HEK293 (cell line): ENCODE results near the gene ABCE1.

Source experiments
- CTCF ChIA-PET: fragments of 350-600 bp; formaldehyde crosslinking; extraction: SDS; loops from one replicate; lab custom pipeline; 2021; ENCODE audit warnings: antibody characterized with exemption; lab: Yijun Ruan, JAX
- POLR2A ChIA-PET: fragments of 300-600 bp; formaldehyde crosslinking; extraction: SDS; loops from one replicate; lab custom pipeline; 2020; ENCODE audit warnings: antibody characterized with exemption, inconsistent platforms; lab: Yijun Ruan, JAX
- H3K27ac ChIP-seq: fragments of 200-500 bp; sonication (Bioruptor generic); 2 replicates; pipeline ENCODE4 v1.5.1; 2014; ENCODE audit warnings: low read depth, low read length, control low read depth, inconsistent platforms; ENCODE audit errors: extremely low read depth
- H3K36me3 ChIP-seq, 2 experiments: fragments of 200-500 bp in 1 of 2; sonication (Bioruptor generic) in 1 of 2; 1 replicate in 1 of 2; 2 replicates in 1 of 2; pipeline ENCODE4 v1.5.1; 2014 to 2017; ENCODE audit warnings: inconsistent platforms in 2 of 2, low read length in 2 of 2; ENCODE audit not compliant: control insufficient read depth in 2 of 2, insufficient read depth in 1 of 2
- H3K4me1 ChIP-seq: fragments of 200-500 bp; sonication (Bioruptor generic); 2 replicates; pipeline ENCODE4 v1.5.1; 2014; ENCODE audit warnings: mild to moderate bottlenecking, low read length, inconsistent platforms; ENCODE audit not compliant: control insufficient read depth, insufficient read depth
- H3K4me3 ChIP-seq: 2 replicates; pipeline ENCODE4 v1.5.1; 2011; ENCODE audit warnings: low read depth, mild to moderate bottlenecking, control low read depth, low read length, moderate library complexity
- H3K9me3 ChIP-seq: fragments of 200-500 bp; sonication (Bioruptor generic); 2 replicates; pipeline ENCODE4 v1.5.1; 2014; ENCODE audit warnings: low read depth, low read length, inconsistent platforms; ENCODE audit not compliant: control insufficient read depth, insufficient read depth
- GLIS1 ChIP-seq: fragments of 450-650 bp; formaldehyde crosslinking; IDR thresholded peaks from 2 replicates; pipeline ENCODE4 v1.5.1; 2016; ENCODE audit warnings: missing biosample characterization, missing genetic modification characterization
- SP3 ChIP-seq: fragments of 450-650 bp; formaldehyde crosslinking; IDR thresholded peaks from 2 replicates; pipeline ENCODE4 v1.5.1; 2016; ENCODE audit warnings: missing biosample characterization, missing genetic modification characterization
- TRIM28 ChIP-seq: IDR thresholded peaks from 2 replicates; pipeline ENCODE4 v1.6.1; 2011; ENCODE audit warnings: low read length, control low read depth, borderline replicate concordance
- ZBTB17 ChIP-seq: fragments of 450-650 bp; formaldehyde crosslinking; IDR thresholded peaks from 2 replicates; pipeline ENCODE4 v1.5.1; 2016; ENCODE audit warnings: missing biosample characterization, missing genetic modification characterization
- ZNF112 ChIP-seq: fragments of 450-650 bp; formaldehyde crosslinking; IDR thresholded peaks from 2 replicates; pipeline ENCODE4 v1.5.0; 2017; ENCODE audit warnings: missing biosample characterization, missing genetic modification characterization
- ZNF140 ChIP-seq: fragments of 450-650 bp; formaldehyde crosslinking; IDR thresholded peaks from 2 replicates; pipeline ENCODE4 v1.5.1; 2016; ENCODE audit warnings: missing biosample characterization, missing genetic modification characterization
- ZNF146 ChIP-seq: fragments of 450-650 bp; formaldehyde crosslinking; IDR thresholded peaks from 2 replicates; pipeline ENCODE4 v1.5.1; 2016; ENCODE audit warnings: missing biosample characterization, missing genetic modification characterization
- ZNF175 ChIP-seq: fragments of 450-650 bp; formaldehyde crosslinking; IDR thresholded peaks from 2 replicates; pipeline ENCODE4 v1.5.1; 2016; ENCODE audit warnings: missing biosample characterization, missing genetic modification characterization
- ZNF211 ChIP-seq: fragments of 450-650 bp; formaldehyde crosslinking; IDR thresholded peaks from 2 replicates; pipeline ENCODE4 v1.5.1; 2016; ENCODE audit warnings: low read depth, missing biosample characterization, missing genetic modification characterization
- ZNF248 ChIP-seq: fragments of 450-650 bp; formaldehyde crosslinking; IDR thresholded peaks from 2 replicates; pipeline ENCODE4 v1.5.1; 2017; ENCODE audit warnings: missing biosample characterization, missing genetic modification characterization
- ZNF341 ChIP-seq: fragments of 450-650 bp; formaldehyde crosslinking; IDR thresholded peaks from 2 replicates; pipeline ENCODE4; 2016; ENCODE audit warnings: low read depth, missing biosample characterization, missing genetic modification characterization
- ZNF350 ChIP-seq: fragments of 450-650 bp; formaldehyde crosslinking; IDR thresholded peaks from 2 replicates; pipeline ENCODE4 v1.5.0; 2017; ENCODE audit warnings: missing biosample characterization, mild to moderate bottlenecking, missing genetic modification characterization
- ZNF510 ChIP-seq: fragments of 450-650 bp; formaldehyde crosslinking; IDR thresholded peaks from 2 replicates; pipeline ENCODE4 v1.5.1; 2018; ENCODE audit warnings: mild to moderate bottlenecking, missing genetic modification characterization, missing biosample characterization; ENCODE audit not compliant: insufficient replicate concordance
- ZNF610 ChIP-seq: fragments of 450-650 bp; formaldehyde crosslinking; IDR thresholded peaks from 2 replicates; pipeline ENCODE4 v1.5.1; 2016; ENCODE audit warnings: missing biosample characterization, missing genetic modification characterization, borderline replicate concordance
- ZNF660 ChIP-seq: fragments of 450-650 bp; IDR thresholded peaks from 2 replicates; pipeline ENCODE4 v1.5.1; 2018; ENCODE audit warnings: missing biosample characterization, mild to moderate bottlenecking, missing genetic modification characterization
- ZNF707 ChIP-seq: fragments of 450-650 bp; formaldehyde crosslinking; IDR thresholded peaks from 2 replicates; pipeline ENCODE4 v1.5.1; 2016; ENCODE audit warnings: missing biosample characterization, missing genetic modification characterization
- ZNF792 ChIP-seq: fragments of 450-650 bp; formaldehyde crosslinking; IDR thresholded peaks from 2 replicates; pipeline ENCODE4 v1.5.1; 2016; ENCODE audit warnings: missing biosample characterization, missing genetic modification characterization
- ZXDB ChIP-seq: fragments of 450-650 bp; formaldehyde crosslinking; IDR thresholded peaks from 2 replicates; pipeline ENCODE4 v1.5.1; 2016; ENCODE audit warnings: missing biosample characterization, missing genetic modification characterization
- TF ChIP-seq, protein P1 (sequence below): fragments of 450-650 bp; IDR thresholded peaks from 2 replicates; pipeline ENCODE4 v1.5.1; 2018; ENCODE audit warnings: missing biosample characterization, missing genetic modification characterization
- TF ChIP-seq, protein P2 (sequence below): fragments of 450-650 bp; formaldehyde crosslinking; IDR thresholded peaks from 2 replicates; pipeline ENCODE4 v1.5.1; 2016; ENCODE audit warnings: missing biosample characterization, missing genetic modification characterization
- TF ChIP-seq, protein P3 (sequence below): fragments of 450-650 bp; formaldehyde crosslinking; IDR thresholded peaks from 2 replicates; pipeline ENCODE4 v1.5.1; 2016; ENCODE audit warnings: missing biosample characterization, missing genetic modification characterization, low read depth
- TF ChIP-seq, protein P4 (sequence below): fragments of 450-650 bp; formaldehyde crosslinking; IDR thresholded peaks from 2 replicates; pipeline ENCODE4 v1.5.0; 2017; ENCODE audit warnings: missing biosample characterization, missing genetic modification characterization, borderline replicate concordance
- TF ChIP-seq, protein P5 (sequence below): fragments of 450-650 bp; formaldehyde crosslinking; IDR thresholded peaks from 2 replicates; pipeline ENCODE4 v1.5.1; 2016; ENCODE audit warnings: missing biosample characterization, missing genetic modification characterization

ABCE1 gene

DNA sequence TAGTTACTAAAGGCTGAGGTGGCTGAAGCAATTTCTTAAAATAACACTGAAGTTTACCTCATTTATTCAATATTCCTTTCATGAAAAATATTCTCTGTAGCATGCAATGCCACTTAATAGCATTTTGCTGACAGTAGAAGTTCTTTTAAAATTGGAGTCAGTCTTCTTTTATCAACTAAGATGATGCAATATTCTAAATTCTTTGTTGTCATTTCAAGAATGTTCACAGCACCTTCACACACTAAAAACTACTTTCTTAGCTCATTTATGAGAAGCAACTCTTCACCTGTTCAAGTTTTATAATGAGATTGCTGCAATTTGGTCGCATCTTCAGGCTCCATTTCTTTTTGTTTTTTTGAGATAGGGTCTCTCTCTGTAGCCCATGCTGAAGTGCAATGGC is 48.9 kb upstream of the ABCE1 start:
- ChIA-PET CTCF (no interaction called here), POLR2A (no interaction called here)
- H3K4me1 ChIP-seq: no peaks in the 10 kb centered on the region
- H3K9me3 ChIP-seq: no peaks in the 10 kb centered on the region
- TF ChIP-seq GLIS1 (tag by site-specific recombination) (no peak), SP3 (no peak), ZNF146 (no peak), ZNF660 (tag by site-specific recombination) (no peak), ZNF175 (no peak), ZNF707 (tag by site-specific recombination) (no peak), ZNF248 (no peak), ZNF350 (tag by site-specific recombination) (no peak)
- TF ChIP-seq, protein P1, sequence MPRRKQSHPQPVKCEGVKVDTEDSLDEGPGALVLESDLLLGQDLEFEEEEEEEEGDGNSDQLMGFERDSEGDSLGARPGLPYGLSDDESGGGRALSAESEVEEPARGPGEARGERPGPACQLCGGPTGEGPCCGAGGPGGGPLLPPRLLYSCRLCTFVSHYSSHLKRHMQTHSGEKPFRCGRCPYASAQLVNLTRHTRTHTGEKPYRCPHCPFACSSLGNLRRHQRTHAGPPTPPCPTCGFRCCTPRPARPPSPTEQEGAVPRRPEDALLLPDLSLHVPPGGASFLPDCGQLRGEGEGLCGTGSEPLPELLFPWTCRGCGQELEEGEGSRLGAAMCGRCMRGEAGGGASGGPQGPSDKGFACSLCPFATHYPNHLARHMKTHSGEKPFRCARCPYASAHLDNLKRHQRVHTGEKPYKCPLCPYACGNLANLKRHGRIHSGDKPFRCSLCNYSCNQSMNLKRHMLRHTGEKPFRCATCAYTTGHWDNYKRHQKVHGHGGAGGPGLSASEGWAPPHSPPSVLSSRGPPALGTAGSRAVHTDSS (tag by site-specific recombination): no peak
- no peak overlapping the region for H3K4me3 ChIP-seq
- H3K27ac ChIP-seq: no peak overlapping the region
- H3K36me3 ChIP-seq: peaks cover 0 to 7% of the 10 kb centered on the region in 2 experiments; a peak in 1 of 3 replicates

DNA sequence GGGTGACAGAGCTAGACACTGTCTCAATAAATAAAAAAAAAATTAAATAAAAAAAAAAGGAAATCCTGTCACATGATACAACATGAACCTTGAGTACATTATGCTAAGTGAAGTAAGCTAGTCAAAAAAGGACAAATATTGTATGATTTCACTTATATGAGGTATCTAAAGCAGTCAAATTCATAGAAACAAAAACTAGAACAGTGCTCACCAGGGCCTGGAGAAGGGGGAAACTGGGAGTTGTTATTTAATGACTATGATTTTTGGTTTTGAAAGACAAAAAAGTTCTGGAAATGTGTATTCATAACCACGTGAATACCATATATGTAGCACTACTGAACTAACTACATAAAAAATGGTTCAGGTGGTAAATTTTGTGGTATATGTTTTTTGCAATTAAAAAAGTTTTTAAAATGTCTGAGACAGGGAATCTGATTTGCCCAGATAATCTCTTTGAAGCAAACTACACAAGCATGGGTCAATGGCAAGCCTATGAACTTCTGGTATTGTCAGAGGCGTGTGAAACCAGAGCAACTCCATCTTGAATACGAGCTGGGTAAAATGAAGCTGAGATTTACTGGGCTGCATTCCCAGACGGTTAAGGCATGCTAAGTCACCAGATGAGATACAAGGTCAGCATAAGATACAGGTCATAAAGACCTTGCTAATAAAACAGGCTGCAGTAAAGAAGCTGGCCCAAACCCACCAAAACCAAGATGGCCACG is 42.4 kb upstream of the ABCE1 start:
- TF ChIP-seq ZNF140 (tag by site-specific recombination): no peak
- TF ChIP-seq ZNF610: no peak
- TF ChIP-seq ZNF341 (tag by site-specific recombination): no peak
- H3K4me1 ChIP-seq: no peaks in the 10 kb centered on the region
- H3K9me3 ChIP-seq: no peaks in the 10 kb centered on the region
- no peak overlapping the region for H3K4me3 ChIP-seq
- peaks cover 0 to 3% of the 10 kb centered on the region in 2 experiments; a peak in 1 of 3 replicates for H3K36me3 ChIP-seq
- ChIA-PET POLR2A (no interaction called here), CTCF (no interaction called here)
- no peak overlapping the region for H3K27ac ChIP-seq

DNA sequence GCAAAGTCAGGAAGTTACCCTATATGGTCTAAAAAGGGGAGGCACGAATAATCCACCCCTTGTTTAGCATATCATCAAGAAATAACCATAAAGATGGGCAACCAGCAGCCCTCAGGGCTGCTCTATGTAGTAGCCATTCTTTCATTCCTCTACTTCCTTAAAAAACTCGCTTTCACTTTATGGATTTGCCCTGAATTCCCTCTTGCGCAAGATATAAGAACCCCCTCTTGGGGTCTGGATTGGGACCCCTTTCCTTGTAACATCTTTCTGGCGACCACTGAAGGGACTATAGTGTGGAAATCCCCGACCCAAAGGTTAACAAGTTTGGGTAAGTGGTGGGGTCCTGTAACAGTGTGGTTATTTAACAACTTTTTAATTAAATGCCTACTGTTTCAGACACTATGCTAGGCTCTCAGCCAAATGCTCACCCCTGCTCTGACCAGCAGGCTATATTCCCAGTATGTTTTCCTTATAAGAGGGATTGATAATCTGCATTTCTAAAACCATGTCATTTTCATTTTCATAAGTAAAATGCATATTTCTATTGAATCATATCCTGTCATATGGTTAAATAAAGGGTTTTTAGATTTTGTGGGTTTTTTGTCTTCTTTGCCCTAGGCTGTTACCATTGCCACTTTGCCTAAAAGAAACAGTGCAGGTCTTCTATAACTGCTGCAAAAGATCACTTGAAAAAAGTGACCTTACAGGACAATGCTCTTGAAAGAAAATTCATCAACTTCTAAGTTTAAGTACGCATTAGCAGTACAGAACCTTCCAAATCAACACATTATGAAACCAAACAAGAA is 41.6 kb upstream of the ABCE1 start:
- Histone ChIP-seq H3K4me3 (no peak overlapping the region), H3K9me3 (no peaks in the 10 kb centered on the region)
- POLR2A ChIA-PET: no interaction called here
- TF ChIP-seq ZNF211 (tag by site-specific recombination): no peak
- TF ChIP-seq ZXDB (tag by site-specific recombination): no peak
- TF ChIP-seq, protein P2, sequence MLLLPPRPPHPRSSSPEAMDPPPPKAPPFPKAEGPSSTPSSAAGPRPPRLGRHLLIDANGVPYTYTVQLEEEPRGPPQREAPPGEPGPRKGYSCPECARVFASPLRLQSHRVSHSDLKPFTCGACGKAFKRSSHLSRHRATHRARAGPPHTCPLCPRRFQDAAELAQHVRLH: no peak
- TF ChIP-seq TRIM28: no peak
- TF ChIP-seq ZNF792: no peak
- TF ChIP-seq ZBTB17 (tag by site-specific recombination): no peak
- TF ChIP-seq ZNF112 (tag by site-specific recombination): no peak
- TF ChIP-seq, protein P3, sequence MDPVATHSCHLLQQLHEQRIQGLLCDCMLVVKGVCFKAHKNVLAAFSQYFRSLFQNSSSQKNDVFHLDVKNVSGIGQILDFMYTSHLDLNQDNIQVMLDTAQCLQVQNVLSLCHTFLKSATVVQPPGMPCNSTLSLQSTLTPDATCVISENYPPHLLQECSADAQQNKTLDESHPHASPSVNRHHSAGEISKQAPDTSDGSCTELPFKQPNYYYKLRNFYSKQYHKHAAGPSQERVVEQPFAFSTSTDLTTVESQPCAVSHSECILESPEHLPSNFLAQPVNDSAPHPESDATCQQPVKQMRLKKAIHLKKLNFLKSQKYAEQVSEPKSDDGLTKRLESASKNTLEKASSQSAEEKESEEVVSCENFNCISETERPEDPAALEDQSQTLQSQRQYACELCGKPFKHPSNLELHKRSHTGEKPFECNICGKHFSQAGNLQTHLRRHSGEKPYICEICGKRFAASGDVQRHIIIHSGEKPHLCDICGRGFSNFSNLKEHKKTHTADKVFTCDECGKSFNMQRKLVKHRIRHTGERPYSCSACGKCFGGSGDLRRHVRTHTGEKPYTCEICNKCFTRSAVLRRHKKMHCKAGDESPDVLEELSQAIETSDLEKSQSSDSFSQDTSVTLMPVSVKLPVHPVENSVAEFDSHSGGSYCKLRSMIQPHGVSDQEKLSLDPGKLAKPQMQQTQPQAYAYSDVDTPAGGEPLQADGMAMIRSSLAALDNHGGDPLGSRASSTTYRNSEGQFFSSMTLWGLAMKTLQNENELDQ (tag by site-specific recombination): no peak
- TF ChIP-seq, protein P4, sequence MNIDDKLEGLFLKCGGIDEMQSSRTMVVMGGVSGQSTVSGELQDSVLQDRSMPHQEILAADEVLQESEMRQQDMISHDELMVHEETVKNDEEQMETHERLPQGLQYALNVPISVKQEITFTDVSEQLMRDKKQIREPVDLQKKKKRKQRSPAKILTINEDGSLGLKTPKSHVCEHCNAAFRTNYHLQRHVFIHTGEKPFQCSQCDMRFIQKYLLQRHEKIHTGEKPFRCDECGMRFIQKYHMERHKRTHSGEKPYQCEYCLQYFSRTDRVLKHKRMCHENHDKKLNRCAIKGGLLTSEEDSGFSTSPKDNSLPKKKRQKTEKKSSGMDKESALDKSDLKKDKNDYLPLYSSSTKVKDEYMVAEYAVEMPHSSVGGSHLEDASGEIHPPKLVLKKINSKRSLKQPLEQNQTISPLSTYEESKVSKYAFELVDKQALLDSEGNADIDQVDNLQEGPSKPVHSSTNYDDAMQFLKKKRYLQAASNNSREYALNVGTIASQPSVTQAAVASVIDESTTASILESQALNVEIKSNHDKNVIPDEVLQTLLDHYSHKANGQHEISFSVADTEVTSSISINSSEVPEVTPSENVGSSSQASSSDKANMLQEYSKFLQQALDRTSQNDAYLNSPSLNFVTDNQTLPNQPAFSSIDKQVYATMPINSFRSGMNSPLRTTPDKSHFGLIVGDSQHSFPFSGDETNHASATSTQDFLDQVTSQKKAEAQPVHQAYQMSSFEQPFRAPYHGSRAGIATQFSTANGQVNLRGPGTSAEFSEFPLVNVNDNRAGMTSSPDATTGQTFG (tag by site-specific recombination): no peak
- TF ChIP-seq, protein P5, sequence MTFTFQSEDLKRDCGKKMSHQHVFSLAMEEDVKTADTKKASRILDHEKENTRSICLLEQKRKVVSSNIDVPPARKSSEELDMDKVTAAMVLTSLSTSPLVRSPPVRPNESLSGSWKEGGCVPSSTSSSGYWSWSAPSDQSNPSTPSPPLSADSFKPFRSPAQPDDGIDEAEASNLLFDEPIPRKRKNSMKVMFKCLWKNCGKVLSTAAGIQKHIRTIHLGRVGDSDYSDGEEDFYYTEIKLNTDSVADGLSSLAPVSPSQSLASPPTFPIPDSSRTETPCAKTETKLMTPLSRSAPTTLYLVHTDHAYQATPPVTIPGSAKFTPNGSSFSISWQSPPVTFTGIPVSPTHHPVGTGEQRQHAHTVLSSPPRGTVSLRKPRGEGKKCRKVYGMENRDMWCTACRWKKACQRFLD (tag by site-specific recombination): no peak
- no peak for TF ChIP-seq ZNF510 (tag by site-specific recombination)
- TF ChIP-seq, all 188 proteins: peak for 0
- Histone ChIP-seq H3K4me1 (no peaks in the 10 kb centered on the region), H3K27ac (no peak overlapping the region), H3K36me3 (no peaks in the 10 kb centered on the region)
- CTCF ChIA-PET: no interaction called here
